ENCODE measurements around the gene SLC49A3.

SLC49A3 gene

DNA sequence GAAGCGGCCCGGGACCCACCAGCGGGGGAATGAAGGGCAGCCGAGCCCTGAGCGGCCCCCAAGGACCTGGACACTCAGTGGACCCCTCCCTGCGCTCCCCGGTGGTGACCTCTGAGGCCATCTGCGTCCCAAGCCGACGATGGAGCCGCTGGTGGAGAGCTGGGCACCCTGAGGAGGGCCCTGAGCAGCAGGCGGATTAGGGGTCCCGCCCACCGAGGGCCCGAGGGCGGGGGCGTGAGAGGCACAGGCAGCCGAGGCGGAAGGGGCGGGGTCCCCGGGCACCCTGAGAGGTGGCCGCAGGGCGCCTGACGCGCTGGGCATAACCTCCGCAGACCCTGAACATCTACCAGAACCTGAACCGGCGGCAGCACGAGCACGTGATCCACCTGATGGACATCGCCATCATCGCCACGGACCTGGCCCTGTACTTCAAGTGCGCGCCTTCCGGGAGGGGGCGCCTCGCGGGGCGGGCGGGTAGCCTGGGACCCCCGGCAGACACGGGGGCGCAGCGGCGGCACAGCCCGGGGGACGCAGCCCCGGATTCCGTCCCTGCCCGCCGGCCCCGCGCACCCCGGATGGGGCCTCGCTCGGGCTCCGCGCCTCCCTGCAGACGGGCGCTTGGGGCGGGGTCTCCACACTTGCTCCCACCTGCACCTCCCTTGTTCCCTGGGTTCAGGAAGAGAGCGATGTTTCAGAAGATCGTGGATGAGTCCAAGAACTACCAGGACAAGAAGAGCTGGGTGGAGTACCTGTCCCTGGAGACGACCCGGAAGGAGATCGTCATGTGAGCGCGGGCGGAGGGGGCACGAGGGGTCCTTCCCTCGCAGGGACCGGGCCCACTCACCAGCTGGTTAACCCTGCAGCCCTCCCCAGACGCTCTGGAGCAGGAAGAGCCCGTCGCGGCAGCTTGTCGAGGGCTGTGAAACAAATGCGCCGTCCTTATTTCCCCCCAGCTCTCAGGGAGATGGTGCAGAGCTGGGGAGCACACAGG, 25.2 kb downstream of the SLC49A3 start:
- Mint-ChIP-seq H3K9me3 (no peaks in the 10 kb centered on the region), H3K4me3 (peak overlapping the region; percentile 83), H3K4me1 (ENCODE audit: low read depth) (peaks cover 22% of the 10 kb centered on the region), H3K36me3 (ENCODE audit: low read depth) (peaks cover 18% of the 10 kb centered on the region), H3K27ac (peak overlapping the region; percentile 90), H3K27me3 (no peaks in the 10 kb centered on the region)
- peak; percentile 84 for DNase-seq

DNA sequence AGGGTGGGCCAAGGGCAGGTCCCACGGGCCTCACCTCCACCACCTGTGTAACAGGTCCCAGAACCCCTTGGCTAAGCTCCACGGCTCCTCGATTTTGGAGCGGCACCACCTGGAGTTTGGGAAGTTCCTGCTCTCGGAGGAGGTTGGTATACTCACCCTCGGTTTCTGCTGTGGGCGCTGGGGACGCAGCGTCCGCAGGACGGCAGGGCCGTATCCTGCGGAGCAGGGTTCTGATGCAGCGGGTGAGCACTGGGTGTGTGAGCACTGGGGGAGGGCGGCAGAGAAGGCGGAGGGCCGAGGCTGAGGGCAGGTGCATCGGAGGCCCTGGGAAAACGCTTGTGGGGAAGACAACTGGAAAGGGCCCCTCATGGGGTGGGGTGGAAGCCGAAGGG, 25.9 kb downstream of the SLC49A3 start:
- H3K27me3 Mint-ChIP-seq = no peaks in the 10 kb centered on the region
- H3K27ac Mint-ChIP-seq = peak overlapping the region; percentile 87
- peak overlapping the region; percentile 80 for H3K4me3 Mint-ChIP-seq
- no peak for DNase-seq
- no peaks in the 10 kb centered on the region for H3K9me3 Mint-ChIP-seq
- peaks cover 18% of the 10 kb centered on the region for H3K36me3 Mint-ChIP-seq (ENCODE audit: low read depth)
- peaks cover 22% of the 10 kb centered on the region for H3K4me1 Mint-ChIP-seq (ENCODE audit: low read depth)

DNA sequence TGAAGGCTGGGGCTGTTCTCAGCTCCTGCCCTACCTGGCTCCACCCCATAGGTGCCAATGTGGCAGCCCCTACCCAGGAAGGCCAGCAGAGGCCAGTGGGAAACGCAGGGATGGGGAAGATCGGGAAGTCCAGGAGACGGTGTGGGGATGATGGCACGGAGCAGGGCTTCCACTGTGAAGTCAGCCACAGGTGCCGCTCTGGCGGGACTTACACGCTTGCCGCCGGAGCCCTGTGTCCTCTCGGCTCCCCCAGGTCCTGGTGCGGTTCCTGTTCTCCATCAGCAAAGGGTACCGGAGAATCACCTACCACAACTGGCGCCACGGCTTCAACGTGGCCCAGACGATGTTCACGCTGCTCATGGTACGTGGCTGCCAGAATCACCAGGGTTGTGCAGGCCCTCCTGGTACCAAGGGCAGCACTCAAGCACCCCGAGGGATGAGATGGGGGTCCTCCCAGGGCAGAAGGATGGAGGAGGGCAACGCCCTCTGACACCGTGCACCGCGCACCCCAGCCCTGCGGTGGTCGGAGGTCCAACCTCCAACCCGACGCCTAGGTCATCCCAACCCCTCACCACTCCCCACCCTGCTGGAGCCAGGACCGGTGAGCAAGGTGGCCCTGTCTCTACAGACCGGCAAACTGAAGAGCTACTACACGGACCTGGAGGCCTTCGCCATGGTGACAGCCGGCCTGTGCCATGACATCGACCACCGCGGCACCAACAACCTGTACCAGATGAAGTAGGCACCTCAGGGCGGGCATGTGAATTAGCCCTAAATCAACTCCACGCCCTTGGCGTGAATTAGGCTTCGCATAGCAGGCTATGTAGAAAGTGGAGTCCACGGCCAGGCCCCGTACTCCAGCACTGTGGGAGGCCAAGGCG, 26.8 kb downstream of the SLC49A3 start:
- Mint-ChIP-seq H3K9me3 (no peaks in the 10 kb centered on the region), H3K27ac (no peak overlapping the region), H3K36me3 (ENCODE audit: low read depth) (peaks cover 18% of the 10 kb centered on the region), H3K27me3 (no peaks in the 10 kb centered on the region), H3K4me3 (peak overlapping the region; percentile 80), H3K4me1 (ENCODE audit: low read depth) (peaks cover 22% of the 10 kb centered on the region)
- no peak for DNase-seq

- no peak for DNase-seq
- Mint-ChIP-seq H3K4me3 (no peak overlapping the region), H3K27me3 (no peaks in the 10 kb centered on the region), H3K27ac (no peak overlapping the region), H3K9me3 (no peaks in the 10 kb centered on the region), H3K36me3 (ENCODE audit: low read depth) (peaks cover 18% of the 10 kb centered on the region), H3K4me1 (ENCODE audit: low read depth) (peaks cover 22% of the 10 kb centered on the region)
Measured at GRCh38 chr4:661231-661630, 27.7 kb downstream of the SLC49A3 start.

- peaks cover 18% of the 10 kb centered on the region for H3K36me3 Mint-ChIP-seq (ENCODE audit: low read depth)
- H3K9me3 Mint-ChIP-seq = no peaks in the 10 kb centered on the region
- H3K4me3 Mint-ChIP-seq = no peak overlapping the region
- no peaks in the 10 kb centered on the region for H3K27me3 Mint-ChIP-seq
- H3K27ac Mint-ChIP-seq = no peak overlapping the region
- peaks cover 19% of the 10 kb centered on the region for H3K4me1 Mint-ChIP-seq (ENCODE audit: low read depth)
- DNase-seq = no peak
Measured at GRCh38 chr4:660401-660800, 28.6 kb downstream of the SLC49A3 start.

- Mint-ChIP-seq H3K4me1 (ENCODE audit: low read depth) (peaks cover 14% of the 10 kb centered on the region), H3K36me3 (ENCODE audit: low read depth) (peaks cover 18% of the 10 kb centered on the region), H3K4me3 (no peak overlapping the region), H3K27me3 (no peaks in the 10 kb centered on the region), H3K27ac (no peak overlapping the region), H3K9me3 (no peaks in the 10 kb centered on the region)
- DNase-seq = no peak
Measured at GRCh38 chr4:659851-660250, 29.1 kb downstream of the SLC49A3 start.

GRCh38 chr4:658681-659667, 30.0 kb downstream of the SLC49A3 start:
- Mint-ChIP-seq H3K36me3 (ENCODE audit: low read depth) (peaks cover 13% of the 10 kb centered on the region), H3K4me1 (ENCODE audit: low read depth) (peaks cover 6% of the 10 kb centered on the region), H3K27ac (no peak overlapping the region), H3K27me3 (no peaks in the 10 kb centered on the region), H3K4me3 (no peak overlapping the region), H3K9me3 (no peaks in the 10 kb centered on the region)
- DNase-seq = no peak

GRCh38 chr4:657834-658667, 30.9 kb downstream of the SLC49A3 start:
- no peaks in the 10 kb centered on the region for H3K9me3 Mint-ChIP-seq
- peaks cover 10% of the 10 kb centered on the region for H3K36me3 Mint-ChIP-seq (ENCODE audit: low read depth)
- no peak overlapping the region for H3K4me3 Mint-ChIP-seq
- no peaks in the 10 kb centered on the region for H3K27me3 Mint-ChIP-seq
- peaks cover 3% of the 10 kb centered on the region for H3K4me1 Mint-ChIP-seq (ENCODE audit: low read depth)
- H3K27ac Mint-ChIP-seq = no peak overlapping the region
- DNase-seq = no peak

GRCh38 chr4:657338-657833, 31.6 kb downstream of the SLC49A3 start:
- Mint-ChIP-seq H3K9me3 (no peaks in the 10 kb centered on the region), H3K27me3 (no peaks in the 10 kb centered on the region), H3K36me3 (ENCODE audit: low read depth) (peaks cover 10% of the 10 kb centered on the region), H3K27ac (no peak overlapping the region), H3K4me1 (ENCODE audit: low read depth) (peaks cover 2% of the 10 kb centered on the region), H3K4me3 (no peak overlapping the region)
- DNase-seq = no peak

DNA sequence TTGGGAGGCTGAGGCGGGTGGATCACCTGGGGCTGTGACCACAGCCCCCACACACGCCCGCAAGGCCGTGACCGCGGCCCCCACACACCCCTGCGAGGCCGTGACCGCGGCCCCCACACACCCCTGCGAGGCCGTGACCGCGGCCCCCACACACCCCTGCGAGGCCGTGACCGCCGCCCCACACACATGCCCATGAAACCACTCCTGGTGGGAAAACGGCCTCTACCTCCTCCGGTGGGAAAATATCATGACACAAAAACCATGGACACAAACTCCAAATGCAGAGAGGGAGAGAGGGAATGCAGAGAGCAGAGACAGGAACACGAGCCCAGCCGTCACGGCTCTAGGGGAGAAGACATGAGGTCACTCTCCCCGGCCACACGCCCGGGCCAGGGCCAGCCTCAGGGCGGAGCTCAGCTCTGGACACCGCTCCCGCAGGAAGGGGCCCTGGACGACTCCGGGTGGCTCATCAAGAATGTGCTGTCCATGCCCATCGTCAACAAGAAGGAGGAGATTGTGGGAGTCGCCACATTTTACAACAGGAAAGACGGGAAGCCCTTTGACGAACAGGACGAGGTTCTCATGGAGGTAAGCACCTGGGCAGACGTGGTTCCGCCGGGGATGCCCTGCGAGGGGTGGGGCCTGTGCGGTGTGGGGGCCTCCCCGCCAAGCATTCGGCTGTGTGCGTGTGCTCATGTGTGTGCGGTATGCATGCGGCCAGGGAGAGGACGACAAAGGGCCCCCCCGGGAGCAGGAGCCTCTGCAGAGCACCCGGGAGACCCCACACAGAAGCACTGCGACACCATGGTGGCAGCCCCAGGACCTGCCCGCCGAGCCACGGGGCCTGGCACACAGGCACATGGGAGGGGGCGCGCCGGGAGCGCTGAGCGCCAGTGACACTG, 32.3 kb downstream of the SLC49A3 start:
- no peaks in the 10 kb centered on the region for H3K4me1 Mint-ChIP-seq (ENCODE audit: low read depth)
- peaks cover 4% of the 10 kb centered on the region for H3K36me3 Mint-ChIP-seq (ENCODE audit: low read depth)

DNA sequence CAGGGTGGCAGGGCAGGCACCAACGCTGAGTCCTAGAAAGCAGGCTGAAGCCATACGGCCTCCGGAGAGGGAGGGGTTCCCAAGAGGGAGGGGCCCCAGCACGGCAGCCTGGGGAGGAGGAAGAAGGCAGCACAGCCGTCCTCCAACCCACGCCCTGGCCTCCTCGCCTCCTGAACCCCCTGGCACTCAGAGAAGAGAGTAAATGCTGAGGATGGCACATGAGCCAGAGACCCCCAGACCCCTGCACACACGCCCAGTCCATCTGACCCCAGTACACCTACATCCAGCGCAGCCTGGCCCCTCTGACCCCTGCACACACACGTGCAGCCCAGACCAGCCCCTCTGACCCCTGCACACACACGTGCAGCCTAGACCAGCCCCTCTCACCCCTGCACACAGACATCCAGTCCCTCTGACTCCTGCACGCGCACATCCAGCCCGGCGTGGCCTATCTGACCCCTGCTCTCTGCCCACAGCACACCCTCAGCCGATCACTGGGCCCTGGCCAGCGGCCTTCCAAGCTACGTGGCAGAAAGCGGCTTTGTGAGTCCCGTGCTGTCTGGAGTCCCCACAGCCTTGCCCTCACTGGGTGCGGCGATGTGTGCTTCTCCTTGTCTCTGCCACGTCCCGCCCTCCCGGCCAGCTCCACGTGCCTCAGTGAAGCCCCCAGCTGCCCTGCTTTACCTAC, 33.3 kb downstream of the SLC49A3 start:
- peaks cover 5% of the 10 kb centered on the region for H3K27me3 Mint-ChIP-seq
- no peak overlapping the region for H3K27ac Mint-ChIP-seq
- H3K36me3 Mint-ChIP-seq (ENCODE audit: low read depth) = no peaks in the 10 kb centered on the region
- H3K4me1 Mint-ChIP-seq (ENCODE audit: low read depth) = no peaks in the 10 kb centered on the region
- H3K4me3 Mint-ChIP-seq = no peak overlapping the region
- H3K9me3 Mint-ChIP-seq = no peaks in the 10 kb centered on the region
- DNase-seq = no peak

More for the DNA sequence above, 32.3 kb downstream of the SLC49A3 start:
- no peak overlapping the region for H3K4me3 Mint-ChIP-seq
- no peak overlapping the region for H3K27ac Mint-ChIP-seq
- no peaks in the 10 kb centered on the region for H3K27me3 Mint-ChIP-seq
- no peaks in the 10 kb centered on the region for H3K9me3 Mint-ChIP-seq
- no peak for DNase-seq

Data from activated T-cell treated with anti-CD3 and anti-CD28 coated beads, Interleukin-2, amount 50 U/mL, for 24 hours (primary cell).